Activated CD4-positive, alpha-beta T cell treated with anti-CD3 and anti-CD28 coated beads, Interleukin-2, amount 10 ng/mL, durations not matched to agents 7 days and 5 days (primary cell): ENCODE measurements around the gene MRPL40. TPM values are rescaled to one million over a fixed set of nuclear protein-coding genes. Genes with fewer than 3 reads are reported as not detected.

Experiments used
- CTCF ChIA-PET: fragments of 350-600 bp; sonication (Branson Sonifier 250); formaldehyde crosslinking; loops from one replicate; lab custom pipeline; 2021; ENCODE audit warnings: antibody characterized with exemption; lab: Charles Lee
- POLR2A ChIA-PET: fragments of 350-600 bp; sonication (Branson Sonifier 250); formaldehyde crosslinking; loops from one replicate; lab custom pipeline; 2021; ENCODE audit warnings: antibody characterized with exemption; lab: Charles Lee
- DNase-seq: peaks from one replicate; pipeline ENCODE4 v3.0.0-alpha.2; 2020
- H3K27ac Mint-ChIP-seq: one replicate; pipeline ENCODE4 v1.8.0; 2021; ENCODE audit warnings: mild to moderate bottlenecking, moderate library complexity, mixed read lengths
- H3K27me3 Mint-ChIP-seq: one replicate; pipeline ENCODE4 v1.8.0; 2021; ENCODE audit warnings: mixed read lengths
- H3K36me3 Mint-ChIP-seq: one replicate; pipeline ENCODE4 v1.8.0; 2021; ENCODE audit warnings: low read depth, mixed read lengths
- H3K4me1 Mint-ChIP-seq: one replicate; pipeline ENCODE4 v1.8.0; 2021; ENCODE audit warnings: mixed read lengths
- H3K4me3 Mint-ChIP-seq: one replicate; pipeline ENCODE4 v1.8.0; 2021; ENCODE audit warnings: mild to moderate bottlenecking, moderate library complexity, mixed read lengths
- H3K9me3 Mint-ChIP-seq: one replicate; pipeline ENCODE4 v1.8.0; 2021; ENCODE audit warnings: mixed read lengths
- total RNA-seq, 2 experiments: library from RNA; stranded (reverse); gene quantifications; one replicate each; pipeline ENCODE4 v1.2.3, GENCODE V29; 2021

MRPL40 gene
- total RNA-seq, 2 experiments from 2014 or later = 19.7 to 19.9 TPM

DNA sequence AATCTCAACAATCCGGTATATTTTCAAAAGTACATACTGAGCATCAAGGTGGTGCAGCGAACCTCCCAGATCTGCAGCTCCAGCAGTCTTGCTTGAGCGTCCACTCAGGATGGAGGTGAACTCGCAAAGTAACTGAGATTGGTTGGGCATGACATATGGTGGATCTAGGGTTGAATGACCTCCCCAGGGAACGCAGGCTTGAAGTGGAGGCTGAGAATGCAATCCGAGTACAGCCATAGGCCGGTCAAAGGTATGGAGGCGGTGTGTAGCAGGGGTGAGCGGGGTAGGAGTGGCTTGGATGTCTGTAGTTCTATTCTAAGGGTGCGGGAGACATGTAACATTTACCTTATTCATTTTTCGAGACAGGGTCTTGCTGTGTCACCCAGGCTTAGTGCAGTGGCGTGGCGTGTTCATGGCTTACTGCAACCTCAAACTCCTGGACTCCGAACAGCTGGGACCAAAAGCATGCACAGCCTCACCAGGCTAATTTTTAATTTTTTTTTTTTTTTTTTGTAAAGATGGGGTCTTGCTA, 15.8 kb downstream of the MRPL40 start:
- Mint-ChIP-seq H3K9me3 (no peaks in the 10 kb centered on the region), H3K36me3 (peaks cover 39% of the 10 kb centered on the region), H3K27me3 (no peaks in the 10 kb centered on the region), H3K27ac (peak overlapping the region; percentile 96), H3K4me1 (peaks cover 40% of the 10 kb centered on the region), H3K4me3 (peak overlapping the region; percentile 94)
- peak; percentile 42 for DNase-seq
- ChIA-PET CTCF (no interaction called here), POLR2A (no interaction called here)

DNA sequence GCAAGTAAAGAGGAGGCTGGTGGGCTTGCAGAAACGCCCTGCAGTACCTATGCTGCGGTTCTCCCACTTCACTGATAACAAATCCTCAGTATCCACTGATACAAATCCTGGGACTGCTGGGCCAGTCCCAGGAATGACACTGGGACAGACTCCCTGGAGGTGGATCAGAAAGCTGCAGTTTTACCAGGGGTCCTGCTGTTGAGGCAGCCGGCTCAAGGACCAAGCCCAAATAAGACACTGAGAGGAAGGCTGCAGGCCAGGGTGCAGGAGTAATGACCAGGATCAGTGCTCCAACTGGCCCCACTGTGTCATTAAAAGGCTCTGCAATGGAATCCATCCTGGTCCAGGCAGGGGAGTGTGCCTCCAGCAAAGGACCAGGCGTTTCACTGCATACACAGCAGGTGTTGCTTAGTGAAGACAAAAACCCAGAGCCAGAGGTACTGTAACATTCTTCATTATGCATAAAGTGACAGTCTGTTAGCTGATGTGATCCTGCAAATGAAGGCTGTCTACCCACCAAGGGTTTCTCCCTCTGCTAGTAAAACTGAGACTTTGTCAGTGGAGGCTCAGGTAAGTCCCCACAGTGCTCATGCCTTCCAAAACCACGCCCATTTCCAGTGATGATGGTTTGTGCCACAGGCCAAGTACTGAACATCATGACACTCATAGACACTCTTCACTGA, 16.5 kb downstream of the MRPL40 start:
- peak overlapping the region; percentile 94 for H3K4me3 Mint-ChIP-seq
- H3K4me1 Mint-ChIP-seq = peaks cover 38% of the 10 kb centered on the region
- H3K36me3 Mint-ChIP-seq = peaks cover 43% of the 10 kb centered on the region
- ChIA-PET POLR2A (no interaction called here), CTCF (no interaction called here)
- no peaks in the 10 kb centered on the region for H3K9me3 Mint-ChIP-seq
- H3K27ac Mint-ChIP-seq = peak overlapping the region; percentile 96
- H3K27me3 Mint-ChIP-seq = no peaks in the 10 kb centered on the region
- peak; percentile 29 for DNase-seq

DNA sequence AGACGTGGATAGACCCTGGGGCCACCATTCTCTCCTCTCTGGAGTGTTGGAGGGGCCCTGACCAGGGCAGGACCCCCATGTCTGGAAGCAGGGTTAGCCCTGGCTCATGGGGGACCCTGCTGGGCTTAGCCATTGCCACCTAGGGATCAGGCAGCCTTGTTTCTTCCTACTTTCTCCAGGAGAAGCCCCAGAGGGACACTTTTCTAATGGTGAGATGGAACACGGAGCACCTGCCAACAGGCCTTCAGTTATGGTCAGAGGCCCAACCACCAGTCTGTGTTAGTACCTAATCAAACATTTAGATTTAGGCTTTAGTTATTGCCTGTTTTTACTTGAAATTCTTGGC, 17.1 kb downstream of the MRPL40 start:
- H3K36me3 Mint-ChIP-seq = peaks cover 46% of the 10 kb centered on the region
- CTCF ChIA-PET = no interaction called here
- H3K9me3 Mint-ChIP-seq = no peaks in the 10 kb centered on the region
- no peak overlapping the region for H3K4me3 Mint-ChIP-seq
- POLR2A ChIA-PET = no interaction called here
- DNase-seq = no peak
- peaks cover 37% of the 10 kb centered on the region for H3K4me1 Mint-ChIP-seq
- H3K27ac Mint-ChIP-seq = no peak overlapping the region
- no peaks in the 10 kb centered on the region for H3K27me3 Mint-ChIP-seq

DNA sequence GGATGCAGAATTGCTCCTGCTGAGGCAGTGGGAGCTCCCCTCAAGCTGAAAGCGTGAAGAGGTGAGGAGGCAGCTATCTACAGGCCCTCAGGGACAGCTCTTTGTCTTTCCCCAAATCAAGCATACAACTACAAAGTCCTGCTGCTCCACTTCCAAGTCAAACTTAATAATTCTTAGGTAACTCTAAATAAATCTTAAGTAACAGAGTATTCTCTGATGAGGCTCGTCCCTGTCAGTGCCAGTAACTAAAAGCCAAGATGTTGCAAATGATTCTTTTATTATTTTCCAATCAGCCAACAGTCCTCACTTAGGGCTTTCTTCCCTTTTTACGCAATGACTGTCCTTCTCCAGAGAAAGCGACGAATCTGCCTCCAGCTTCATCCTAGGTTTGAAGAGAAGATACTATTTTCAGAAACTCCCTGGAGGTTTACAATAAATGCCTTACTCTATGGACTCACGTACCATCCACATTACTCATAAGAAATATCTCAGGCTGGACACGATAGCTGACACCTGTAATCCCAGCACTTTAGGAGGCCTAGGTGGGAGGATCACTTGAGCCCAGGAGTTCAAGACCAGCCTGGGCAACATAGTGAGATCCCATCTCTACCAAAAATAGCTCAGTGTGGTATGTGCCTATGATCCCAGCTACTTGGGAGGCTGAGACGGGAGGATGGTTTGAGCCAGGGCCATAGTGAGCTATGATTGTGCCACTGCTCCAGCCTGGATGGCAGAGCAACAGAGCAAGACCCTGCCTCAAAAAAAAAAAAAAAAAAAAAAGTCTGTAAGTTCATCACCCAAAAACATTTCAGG, 18.2 kb downstream of the MRPL40 start:
- Mint-ChIP-seq H3K4me3 (no peak overlapping the region), H3K36me3 (peaks cover 48% of the 10 kb centered on the region), H3K9me3 (no peaks in the 10 kb centered on the region), H3K27ac (peak overlapping the region; percentile 56), H3K4me1 (peaks cover 29% of the 10 kb centered on the region), H3K27me3 (no peaks in the 10 kb centered on the region)
- ChIA-PET CTCF (interaction anchor here (1.1 to 2.4 kb wide), 3 partner anchors 9 to 19 kb away, joined by 4 to 6 read pairs (median 5); partner anchors contain the start of gene HIRA), POLR2A (no interaction called here)
- DNase-seq = no peak

DNA sequence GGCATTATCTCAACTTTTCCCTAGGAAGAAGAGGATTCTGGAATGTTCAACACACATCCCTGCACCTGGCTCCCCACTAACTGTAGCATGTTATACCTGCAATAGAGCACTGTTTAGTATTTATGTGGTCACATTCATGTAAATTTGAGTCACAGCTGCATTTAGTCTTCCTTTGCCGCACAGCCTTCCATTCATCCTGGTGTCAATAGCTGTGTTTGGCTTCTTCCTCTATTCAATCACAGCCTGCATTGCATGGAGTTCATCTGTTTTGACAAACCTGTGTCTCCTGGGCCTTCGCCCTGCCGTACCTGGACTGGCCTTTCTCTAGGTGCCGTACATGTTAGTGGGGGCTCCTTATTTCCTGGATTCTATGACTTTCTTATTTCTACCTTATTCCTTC, 19.2 kb downstream of the MRPL40 start:
- no peak for DNase-seq
- ChIA-PET CTCF (interaction anchor here (0.5 to 2.4 kb wide), 2 partner anchors 20 to 181 kb away, joined by 3 to 6 read pairs; partner anchors contain the start of gene HIRA), POLR2A (no interaction called here)
- H3K27me3 Mint-ChIP-seq = no peaks in the 10 kb centered on the region
- no peaks in the 10 kb centered on the region for H3K9me3 Mint-ChIP-seq
- peaks cover 23% of the 10 kb centered on the region for H3K4me1 Mint-ChIP-seq
- H3K27ac Mint-ChIP-seq = no peak overlapping the region
- H3K4me3 Mint-ChIP-seq = no peak overlapping the region
- H3K36me3 Mint-ChIP-seq = peaks cover 50% of the 10 kb centered on the region

DNA sequence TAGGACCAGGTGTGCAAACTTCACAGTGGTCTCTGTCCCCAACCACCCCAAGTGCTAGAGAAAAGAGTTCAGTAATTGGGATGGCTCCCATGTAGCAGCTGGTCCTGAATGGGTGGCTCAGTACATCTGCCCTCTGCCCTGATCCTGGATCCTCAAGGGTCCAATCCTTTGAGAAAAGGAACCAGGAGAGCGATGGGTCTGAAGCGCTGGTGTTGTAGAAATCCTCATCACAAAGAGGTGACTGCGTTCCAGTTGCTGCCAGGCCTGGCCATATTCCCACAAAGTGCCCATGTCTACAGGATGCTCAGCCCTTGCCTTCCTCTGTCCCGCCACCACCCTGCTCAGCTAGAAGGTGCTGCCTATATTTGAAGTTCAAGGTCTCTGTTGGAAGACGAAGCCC, 21.4 kb downstream of the MRPL40 start:
- Mint-ChIP-seq H3K9me3 (no peaks in the 10 kb centered on the region), H3K4me1 (peaks cover 10% of the 10 kb centered on the region), H3K27me3 (no peaks in the 10 kb centered on the region), H3K4me3 (no peak overlapping the region), H3K36me3 (peaks cover 51% of the 10 kb centered on the region), H3K27ac (no peak overlapping the region)
- CTCF ChIA-PET = no interaction called here
- DNase-seq = no peak
- POLR2A ChIA-PET = no interaction called here

DNA sequence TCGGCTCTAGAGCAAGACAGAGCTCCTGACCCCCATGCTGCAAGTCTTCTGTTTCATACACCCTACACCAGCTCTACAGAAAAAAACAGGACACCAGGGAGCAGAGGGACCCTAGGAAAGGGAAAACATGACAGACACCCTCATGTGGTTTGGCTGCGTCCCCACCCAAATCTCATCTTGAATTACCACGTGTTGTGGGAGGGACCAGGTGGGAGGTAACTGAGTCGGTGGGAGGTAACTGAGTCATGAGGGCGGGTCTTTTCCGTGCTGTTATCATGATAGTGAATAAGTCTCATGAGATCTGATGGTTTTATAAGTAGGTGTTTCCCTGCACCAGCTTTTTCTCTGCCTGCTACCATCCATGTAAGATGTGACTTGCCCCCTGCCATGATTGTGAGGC, 21.8 kb downstream of the MRPL40 start:
- H3K9me3 Mint-ChIP-seq = no peaks in the 10 kb centered on the region
- CTCF ChIA-PET = interaction anchor here (1.9 kb wide), 1 partner anchor 10 kb away, joined by 4 read pairs; no protein-coding TSS in a partner anchor
- H3K4me3 Mint-ChIP-seq = no peak overlapping the region
- no peaks in the 10 kb centered on the region for H3K27me3 Mint-ChIP-seq
- H3K36me3 Mint-ChIP-seq = peaks cover 51% of the 10 kb centered on the region
- no peak for DNase-seq
- H3K4me1 Mint-ChIP-seq = peaks cover 6% of the 10 kb centered on the region
- POLR2A ChIA-PET = no interaction called here
- H3K27ac Mint-ChIP-seq = peak overlapping the region; percentile 14

DNA sequence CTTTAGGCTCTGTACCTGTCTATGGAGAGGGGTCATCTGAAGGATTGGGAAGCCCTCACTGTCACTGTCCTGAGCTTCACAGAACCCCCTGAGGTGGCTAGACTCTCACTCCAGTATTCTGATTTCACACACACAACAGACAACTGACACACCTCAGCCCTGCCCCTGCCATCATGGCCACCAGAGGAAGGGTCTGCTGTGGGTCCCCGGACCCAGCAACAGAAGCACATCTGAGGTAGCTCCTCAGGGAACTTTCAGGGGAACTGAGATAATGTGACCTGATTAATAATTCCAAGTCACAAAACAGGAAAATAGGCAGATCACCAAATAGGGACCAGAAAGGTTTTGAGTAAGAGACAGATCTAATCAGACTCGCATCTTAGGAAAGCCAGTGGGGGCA, 22.7 kb downstream of the MRPL40 start:
- CTCF ChIA-PET = interaction anchor here (1.9 kb wide), 1 partner anchor 9 kb away, joined by 4 read pairs; no protein-coding TSS in a partner anchor
- no peaks in the 10 kb centered on the region for H3K27me3 Mint-ChIP-seq
- H3K4me1 Mint-ChIP-seq = no peaks in the 10 kb centered on the region
- POLR2A ChIA-PET = no interaction called here
- no peak overlapping the region for H3K4me3 Mint-ChIP-seq
- no peak for DNase-seq
- H3K9me3 Mint-ChIP-seq = no peaks in the 10 kb centered on the region
- H3K27ac Mint-ChIP-seq = no peak overlapping the region
- peaks cover 49% of the 10 kb centered on the region for H3K36me3 Mint-ChIP-seq

DNA sequence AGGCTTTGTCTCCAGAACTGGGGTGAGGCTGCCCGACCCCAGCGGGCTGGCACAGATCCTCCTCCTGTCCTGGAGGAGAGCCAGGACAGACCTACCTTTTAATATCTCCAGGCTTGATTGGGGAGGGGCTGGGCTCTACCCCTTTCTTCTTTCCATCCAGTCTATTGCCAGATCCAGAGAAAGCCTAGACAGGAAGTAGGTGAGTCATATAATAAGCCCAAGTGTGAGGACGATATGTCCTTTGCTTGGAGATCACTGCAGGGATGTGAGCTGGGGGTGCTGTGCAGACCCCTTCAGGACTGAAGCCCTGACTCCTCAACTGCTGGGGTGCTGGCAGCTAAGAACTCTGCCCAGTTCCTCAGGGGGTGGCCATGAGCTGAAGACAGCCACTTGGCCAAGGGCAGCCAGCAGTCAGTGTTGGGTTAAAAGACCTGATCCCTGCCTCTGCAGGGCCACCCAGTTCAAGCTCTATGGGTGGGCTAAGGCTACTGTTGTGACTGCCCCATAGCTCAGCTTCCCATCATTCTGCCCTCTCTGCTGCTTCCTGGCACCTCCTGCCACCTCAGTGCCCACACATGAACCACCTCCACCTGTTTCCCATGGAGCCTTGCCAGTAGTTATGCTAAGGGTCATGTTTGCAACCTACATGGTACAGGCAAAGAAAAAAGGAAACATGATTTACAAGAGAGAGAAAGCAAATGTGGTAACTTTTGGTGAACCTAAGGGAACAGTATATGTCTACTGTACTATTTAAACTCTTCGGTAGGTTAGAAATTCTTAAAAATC, 23.4 kb downstream of the MRPL40 start:
- H3K36me3 Mint-ChIP-seq = peaks cover 50% of the 10 kb centered on the region

DNA sequence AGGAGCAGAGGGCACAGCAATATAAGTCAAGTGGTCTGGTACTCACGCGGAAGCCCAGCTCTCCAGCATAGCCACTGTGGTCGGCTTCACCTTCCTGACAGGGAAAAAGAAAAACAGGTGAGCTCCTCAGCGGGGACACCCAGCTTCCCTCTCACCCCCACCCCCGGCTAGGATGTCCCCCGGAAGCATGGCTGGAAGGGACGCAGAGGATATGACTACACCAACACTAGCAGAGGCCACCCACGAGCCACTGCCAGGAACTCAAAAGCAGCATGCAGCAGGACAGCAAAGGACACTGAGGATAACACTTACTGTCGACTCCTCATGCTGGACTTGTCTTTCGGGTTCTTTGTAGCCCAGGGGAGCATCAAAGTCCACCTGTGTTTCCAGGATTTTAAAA, 24.2 kb downstream of the MRPL40 start:
- H3K4me1 Mint-ChIP-seq = no peaks in the 10 kb centered on the region
- peaks cover 51% of the 10 kb centered on the region for H3K36me3 Mint-ChIP-seq
- DNase-seq = no peak
- ChIA-PET CTCF (no interaction called here), POLR2A (no interaction called here)
- no peak overlapping the region for H3K4me3 Mint-ChIP-seq
- no peaks in the 10 kb centered on the region for H3K27me3 Mint-ChIP-seq
- H3K9me3 Mint-ChIP-seq = no peaks in the 10 kb centered on the region
- no peak overlapping the region for H3K27ac Mint-ChIP-seq

More for the DNA sequence above, 23.4 kb downstream of the MRPL40 start:
- no peaks in the 10 kb centered on the region for H3K9me3 Mint-ChIP-seq
- H3K27ac Mint-ChIP-seq = no peak overlapping the region
- ChIA-PET POLR2A (no interaction called here), CTCF (interaction anchor here (1.9 kb wide), 1 partner anchor 9 kb away, joined by 4 read pairs; no protein-coding TSS in a partner anchor)
- H3K4me3 Mint-ChIP-seq = no peak overlapping the region
- H3K27me3 Mint-ChIP-seq = no peaks in the 10 kb centered on the region
- H3K4me1 Mint-ChIP-seq = no peaks in the 10 kb centered on the region
- no peak for DNase-seq

DNA sequence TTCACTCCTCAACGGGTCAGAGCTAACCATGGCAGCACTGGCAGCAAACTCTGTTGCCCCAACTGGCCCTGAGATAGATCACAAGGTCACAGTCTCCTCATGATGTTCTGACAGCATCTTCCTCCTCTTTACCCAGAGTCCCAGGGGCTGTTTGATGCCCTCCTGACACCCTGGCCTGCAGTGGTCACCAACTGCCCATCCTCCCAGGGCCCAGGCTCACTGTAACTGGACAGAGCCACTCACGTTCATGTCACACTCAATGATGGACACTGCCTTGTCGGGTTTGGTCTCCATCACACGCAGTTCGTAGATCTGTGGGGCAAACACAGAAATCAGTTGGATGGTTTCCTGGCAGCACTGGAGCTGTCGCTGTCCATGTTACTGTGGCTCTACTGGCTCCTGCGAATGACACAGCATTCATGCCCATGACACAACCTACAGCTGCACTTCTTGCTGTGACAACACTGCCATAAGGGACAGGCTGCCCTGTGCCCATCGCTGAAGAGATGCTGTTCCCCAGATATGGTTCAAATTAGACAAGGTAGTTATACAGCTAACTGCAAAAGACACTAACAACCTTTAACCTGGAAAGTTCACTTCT, 25.6 kb downstream of the MRPL40 start:
- Mint-ChIP-seq H3K9me3 (no peaks in the 10 kb centered on the region), H3K27ac (peak overlapping the region; percentile 13), H3K4me1 (no peaks in the 10 kb centered on the region), H3K36me3 (peaks cover 45% of the 10 kb centered on the region), H3K4me3 (no peak overlapping the region), H3K27me3 (no peaks in the 10 kb centered on the region)
- DNase-seq = no peak
- ChIA-PET CTCF (interaction anchor here (1.0 to 1.2 kb wide), 2 partner anchors 16 to 22 kb away, joined by 3 to 4 read pairs; partner anchors contain the start of gene CDC45), POLR2A (no interaction called here)

DNA sequence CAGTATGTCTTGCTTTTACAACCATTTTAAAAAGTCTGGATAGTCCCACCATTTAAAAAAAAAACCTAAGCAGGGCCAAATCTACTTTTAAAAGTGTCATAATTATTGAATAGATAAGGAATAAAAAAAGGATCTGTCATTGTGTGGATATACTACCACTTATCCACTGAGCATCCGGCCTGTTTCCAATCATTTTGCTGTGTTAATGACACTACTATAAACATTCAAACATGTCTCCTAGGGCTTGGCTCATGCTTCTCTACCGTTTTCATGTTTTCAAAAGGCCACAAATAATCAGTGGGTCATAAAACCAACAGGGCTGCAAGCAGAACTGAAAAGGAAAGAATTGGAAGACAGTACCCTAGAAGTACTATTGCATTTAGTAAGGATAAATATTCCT, 27.7 kb downstream of the MRPL40 start:
- H3K27me3 Mint-ChIP-seq = no peaks in the 10 kb centered on the region
- no peak overlapping the region for H3K4me3 Mint-ChIP-seq
- ChIA-PET CTCF (interaction anchor here (0.6 kb wide), 1 partner anchor 168 kb away, joined by 3 read pairs; no protein-coding TSS in a partner anchor), POLR2A (no interaction called here)
- no peak overlapping the region for H3K27ac Mint-ChIP-seq
- peaks cover 5% of the 10 kb centered on the region for H3K4me1 Mint-ChIP-seq
- DNase-seq = no peak
- H3K36me3 Mint-ChIP-seq = peaks cover 39% of the 10 kb centered on the region
- no peaks in the 10 kb centered on the region for H3K9me3 Mint-ChIP-seq
